T-helper 1 cell treated with Interleukin-12 subunit alpha and Interleukin-12 subunit beta and Interleukin-4 antibody, amounts not matched to agents 30 μg/mL and 1 μg/mL, for 36 hours (primary cell): ENCODE results near the gene PSEN1.

Source experiments
- H3K27ac Mint-ChIP-seq: one replicate; pipeline ENCODE4 v1.8.0; 2021; ENCODE audit warnings: mild to moderate bottlenecking, mixed read lengths
- H3K27me3 Mint-ChIP-seq: one replicate; pipeline ENCODE4 v1.8.0; 2021; ENCODE audit warnings: low read depth, mixed read lengths
- H3K36me3 Mint-ChIP-seq: one replicate; pipeline ENCODE4 v1.8.0; 2021; ENCODE audit warnings: low read depth, mixed read lengths
- H3K4me1 Mint-ChIP-seq: one replicate; pipeline ENCODE4 v1.8.0; 2021; ENCODE audit warnings: low read depth, mixed read lengths
- H3K4me3 Mint-ChIP-seq: one replicate; pipeline ENCODE4 v1.8.0; 2021; ENCODE audit warnings: mild to moderate bottlenecking, moderate library complexity, mixed read lengths
- H3K9me3 Mint-ChIP-seq: one replicate; pipeline ENCODE4 v1.8.0; 2021; ENCODE audit warnings: mixed read lengths

Gene PSEN1

GRCh38 chr14:73217411-73217810 is 81.1 kb downstream of the PSEN1 start:
- no peaks in the 10 kb centered on the region for H3K9me3 Mint-ChIP-seq
- peaks cover 12% of the 10 kb centered on the region for H3K4me1 Mint-ChIP-seq
- peaks cover 47% of the 10 kb centered on the region for H3K36me3 Mint-ChIP-seq
- H3K4me3 Mint-ChIP-seq, result no peak overlapping the region
- H3K27ac Mint-ChIP-seq, result no peak overlapping the region
- H3K27me3 Mint-ChIP-seq, result no peaks in the 10 kb centered on the region

GRCh38 chr14:73220061-73220460 is 83.8 kb downstream of the PSEN1 start:
- H3K4me1 Mint-ChIP-seq, result peaks cover 18% of the 10 kb centered on the region
- no peak overlapping the region for H3K27ac Mint-ChIP-seq
- peaks cover 40% of the 10 kb centered on the region for H3K36me3 Mint-ChIP-seq
- H3K27me3 Mint-ChIP-seq, result no peaks in the 10 kb centered on the region
- no peaks in the 10 kb centered on the region for H3K9me3 Mint-ChIP-seq
- no peak overlapping the region for H3K4me3 Mint-ChIP-seq

- Mint-ChIP-seq H3K27me3 (no peaks in the 10 kb centered on the region), H3K4me1 (peaks cover 18% of the 10 kb centered on the region), H3K4me3 (no peak overlapping the region), H3K9me3 (no peaks in the 10 kb centered on the region), H3K36me3 (peaks cover 42% of the 10 kb centered on the region), H3K27ac (no peak overlapping the region)
Observed at GRCh38 chr14:73220634-73221033, 84.3 kb downstream of the PSEN1 start.

- H3K36me3 Mint-ChIP-seq, result peaks cover 40% of the 10 kb centered on the region
- H3K9me3 Mint-ChIP-seq, result no peaks in the 10 kb centered on the region
- peak overlapping the region; percentile 58 for H3K27ac Mint-ChIP-seq
- H3K27me3 Mint-ChIP-seq, result no peaks in the 10 kb centered on the region
- H3K4me3 Mint-ChIP-seq, result no peak overlapping the region
- H3K4me1 Mint-ChIP-seq, result peaks cover 18% of the 10 kb centered on the region
Observed at GRCh38 chr14:73221945-73222344, 85.6 kb downstream of the PSEN1 start.

- peak overlapping the region; percentile 64 for H3K27ac Mint-ChIP-seq
Observed at GRCh38 chr14:73223049-73223448, 86.7 kb downstream of the PSEN1 start.

GRCh38 chr14:73225496-73225895 is 89.2 kb downstream of the PSEN1 start:
- Mint-ChIP-seq H3K27me3 (no peaks in the 10 kb centered on the region), H3K9me3 (no peaks in the 10 kb centered on the region), H3K4me3 (no peak overlapping the region), H3K27ac (no peak overlapping the region), H3K36me3 (peaks cover 18% of the 10 kb centered on the region), H3K4me1 (peaks cover 18% of the 10 kb centered on the region)

More at GRCh38 chr14:73223049-73223448, 86.7 kb downstream of the PSEN1 start:
- Mint-ChIP-seq H3K36me3 (peaks cover 36% of the 10 kb centered on the region), H3K4me3 (no peak overlapping the region), H3K4me1 (peaks cover 18% of the 10 kb centered on the region), H3K9me3 (no peaks in the 10 kb centered on the region), H3K27me3 (no peaks in the 10 kb centered on the region)

- H3K9me3 Mint-ChIP-seq, result no peaks in the 10 kb centered on the region
- H3K4me1 Mint-ChIP-seq, result peaks cover 1% of the 10 kb centered on the region
- no peak overlapping the region for H3K27ac Mint-ChIP-seq
- H3K4me3 Mint-ChIP-seq, result no peak overlapping the region
- peaks cover 7% of the 10 kb centered on the region for H3K27me3 Mint-ChIP-seq
- peaks cover 8% of the 10 kb centered on the region for H3K36me3 Mint-ChIP-seq
Observed at GRCh38 chr14:73227812-73228781, 91.8 kb downstream of the PSEN1 start.

- no peaks in the 10 kb centered on the region for H3K9me3 Mint-ChIP-seq
- peaks cover 26% of the 10 kb centered on the region for H3K27me3 Mint-ChIP-seq
- H3K27ac Mint-ChIP-seq, result no peak overlapping the region
- no peaks in the 10 kb centered on the region for H3K4me1 Mint-ChIP-seq
- peaks cover 5% of the 10 kb centered on the region for H3K36me3 Mint-ChIP-seq
- H3K4me3 Mint-ChIP-seq, result no peak overlapping the region
Observed at GRCh38 chr14:73230051-73230450, 93.7 kb downstream of the PSEN1 start.

GRCh38 chr14:73231981-73232851 is 95.9 kb downstream of the PSEN1 start:
- H3K27ac Mint-ChIP-seq, result no peak overlapping the region
- H3K27me3 Mint-ChIP-seq, result peaks cover 48% of the 10 kb centered on the region
- H3K4me3 Mint-ChIP-seq, result no peak overlapping the region
- H3K9me3 Mint-ChIP-seq, result no peaks in the 10 kb centered on the region
- peaks cover 3% of the 10 kb centered on the region for H3K36me3 Mint-ChIP-seq
- H3K4me1 Mint-ChIP-seq, result peaks cover 5% of the 10 kb centered on the region

GRCh38 chr14:73232984-73233383 is 96.7 kb downstream of the PSEN1 start:
- H3K27me3 Mint-ChIP-seq, result peaks cover 49% of the 10 kb centered on the region
- no peak overlapping the region for H3K4me3 Mint-ChIP-seq
- peaks cover 3% of the 10 kb centered on the region for H3K36me3 Mint-ChIP-seq
- no peak overlapping the region for H3K27ac Mint-ChIP-seq
- peaks cover 5% of the 10 kb centered on the region for H3K4me1 Mint-ChIP-seq
- no peaks in the 10 kb centered on the region for H3K9me3 Mint-ChIP-seq

GRCh38 chr14:73233564-73233963 is 97.3 kb downstream of the PSEN1 start:
- Mint-ChIP-seq H3K9me3 (no peaks in the 10 kb centered on the region), H3K4me1 (peaks cover 5% of the 10 kb centered on the region), H3K27ac (no peak overlapping the region), H3K36me3 (no peaks in the 10 kb centered on the region), H3K4me3 (no peak overlapping the region), H3K27me3 (peaks cover 53% of the 10 kb centered on the region)

- Mint-ChIP-seq H3K4me3 (no peak overlapping the region), H3K4me1 (peaks cover 7% of the 10 kb centered on the region), H3K9me3 (no peaks in the 10 kb centered on the region), H3K27me3 (peaks cover 58% of the 10 kb centered on the region), H3K27ac (no peak overlapping the region), H3K36me3 (no peaks in the 10 kb centered on the region)
Observed at GRCh38 chr14:73234029-73234428, 97.7 kb downstream of the PSEN1 start.

GRCh38 chr14:73234586-73235394 is 98.5 kb downstream of the PSEN1 start:
- H3K27me3 Mint-ChIP-seq, result peaks cover 64% of the 10 kb centered on the region
- peaks cover 7% of the 10 kb centered on the region for H3K4me1 Mint-ChIP-seq
- no peak overlapping the region for H3K4me3 Mint-ChIP-seq
- H3K36me3 Mint-ChIP-seq, result no peaks in the 10 kb centered on the region
- no peaks in the 10 kb centered on the region for H3K9me3 Mint-ChIP-seq
- H3K27ac Mint-ChIP-seq, result no peak overlapping the region
